Stimulated activated CD8-positive, alpha-beta memory T cell treated with anti-CD3 and anti-CD28 coated beads, Interleukin-4, amount 100 ng/mL, for 24 hours (primary cell): ENCODE data around the gene RPL36.
"Not testable (repeated sequence)": the region's sequence is repeated elsewhere in the genome, so short reads cannot be mapped to it uniquely, and the experiment has no call there.

Source experiments
- DNase-seq: peaks from one replicate; pipeline ENCODE4 v3.0.0-alpha.2; 2020; ENCODE audit warnings: low read depth

Gene RPL36

GRCh38 chr19:5706876-5707573 is 16.9 kb downstream of the RPL36 start:
- no peak for DNase-seq

GRCh38 chr19:5707576-5708575 is 17.8 kb downstream of the RPL36 start:
- no peak for DNase-seq

GRCh38 chr19:5711025-5711424 is 20.9 kb downstream of the RPL36 start:
- DNase-seq: no peak

GRCh38 chr19:5711713-5712161 is 21.6 kb downstream of the RPL36 start:
- DNase-seq: no peak

- no peak for DNase-seq
Measured at GRCh38 chr19:5713228-5713627, 23.1 kb downstream of the RPL36 start.

- no peak for DNase-seq
Measured at GRCh38 chr19:5714816-5715215, 24.7 kb downstream of the RPL36 start.

GRCh38 chr19:5717215-5717935 is 27.3 kb downstream of the RPL36 start:
- no peak for DNase-seq

- DNase-seq: peak; percentile 36
Measured at GRCh38 chr19:5718037-5718578, 28.0 kb downstream of the RPL36 start.

- peak; percentile 47 for DNase-seq
Measured at GRCh38 chr19:5718579-5719273, 28.6 kb downstream of the RPL36 start.

GRCh38 chr19:5719274-5719960 is 29.3 kb downstream of the RPL36 start:
- DNase-seq: no peak

- DNase-seq: peak; percentile 96
Measured at GRCh38 chr19:5719961-5720790, 30.1 kb downstream of the RPL36 start, which contains the start of the genes CATSPERD and LONP1. TSS of gene CATSPERD (plus strand) at chr19:5720637. CDS start at chr19:5720738, 101 bp downstream. TSS of gene LONP1 (minus strand) at chr19:5720146. CDS start at chr19:5720132, 14 bp downstream.

GRCh38 chr19:5727453-5728050 is 37.5 kb downstream of the RPL36 start:
- no peak for DNase-seq

GRCh38 chr19:5733172-5733571 is 43.1 kb downstream of the RPL36 start:
- not testable (repeated sequence) for DNase-seq

GRCh38 chr19:5738423-5738822 is 48.3 kb downstream of the RPL36 start:
- no peak for DNase-seq
